GM19463 (cell line): ENCODE measurements around the gene HOXA3.

Source experiments
- ATAC-seq: cut with Tn5 transposase; IDR thresholded peaks from one replicate; pipeline ENCODE4 v1.9.1; 2021; ENCODE audit warnings: mild to moderate bottlenecking, moderate library complexity; ENCODE audit not compliant: unreplicated experiment

Gene HOXA3

DNA sequence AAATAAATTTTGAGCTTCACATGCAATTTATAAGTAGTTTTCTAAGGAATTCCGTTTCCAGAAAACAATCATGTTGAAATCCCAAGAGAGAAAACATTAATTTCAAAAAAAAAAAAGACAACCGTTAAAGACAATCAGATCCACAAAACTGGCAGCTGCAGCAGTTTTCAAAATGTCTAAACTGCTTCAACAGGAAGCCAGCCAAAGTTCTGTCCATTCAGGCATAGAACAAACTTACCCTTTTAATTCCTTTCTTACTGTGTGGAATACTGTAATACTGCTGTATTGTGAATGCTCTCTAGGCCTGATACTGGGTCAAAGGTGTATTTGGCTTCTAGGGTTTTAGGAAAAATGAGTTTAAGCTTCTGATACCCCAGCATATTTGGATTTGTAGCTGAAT, 88.2 kb downstream of the HOXA3 start:
- no peak for ATAC-seq

DNA sequence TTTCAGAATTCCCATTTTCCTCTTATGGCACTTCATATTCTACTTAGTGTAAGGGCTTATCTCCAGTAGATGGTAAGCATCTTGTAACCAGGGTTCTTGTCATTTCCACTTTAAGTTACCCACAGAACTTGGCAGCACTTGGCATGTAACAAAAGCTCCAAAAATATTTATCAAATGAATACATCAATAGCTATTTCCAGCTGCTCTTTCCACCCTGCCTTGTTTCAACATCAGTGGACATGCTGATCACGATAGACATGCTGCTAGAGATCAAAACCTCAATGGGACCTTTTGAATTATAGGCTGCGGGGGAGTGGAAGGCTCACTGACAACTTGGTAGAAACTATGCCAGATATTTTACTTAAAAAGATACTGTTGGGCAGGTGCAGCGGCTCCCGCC, 89.4 kb downstream of the HOXA3 start:
- no peak for ATAC-seq
